Fibroblast of lung (primary cell): ENCODE measurements around the gene SMOC2. TPM values are rescaled to one million over a fixed set of nuclear protein-coding genes. Genes with fewer than 3 reads are reported as not detected.

Source experiments
- DNase-seq, 2 donors: peaks; one replicate each; pipeline versions ENCODE4 v3.0.0 to v3.0.0-alpha.2; 2010; ENCODE audit warnings: low read depth in 2 of 2
- H2AFZ ChIP-seq: 2 replicates; pipeline ENCODE4 v1.5.1; 2012; ENCODE audit warnings: low read length, control low read depth, inconsistent platforms
- H3K27ac ChIP-seq: 2 replicates; pipeline ENCODE4 v1.5.1; 2011; ENCODE audit warnings: low read length, control low read depth; ENCODE audit not compliant: insufficient read depth
- H3K27me3 ChIP-seq: 2 replicates; pipeline ENCODE4 v1.5.1; 2011; ENCODE audit warnings: mild to moderate bottlenecking, low read length; ENCODE audit not compliant: control insufficient read depth, insufficient read depth
- H3K36me3 ChIP-seq: 2 replicates; pipeline ENCODE4 v1.5.1; 2011; ENCODE audit warnings: low read length; ENCODE audit not compliant: control insufficient read depth, insufficient read depth
- H3K4me1 ChIP-seq: 2 replicates; pipeline ENCODE4 v1.5.1; 2011; ENCODE audit warnings: low read length; ENCODE audit not compliant: control insufficient read depth, insufficient read depth; ENCODE audit errors: extremely low read depth
- H3K4me2 ChIP-seq: 2 replicates; pipeline ENCODE4 v1.5.1; 2011; ENCODE audit warnings: low read length, control low read depth; ENCODE audit not compliant: insufficient read depth; ENCODE audit errors: extremely low read depth
- H3K4me3 ChIP-seq, 4 experiments: fragments of 200-600 bp in 1 of 4; sonication (generic) in 1 of 4; replicated peaks in 1 of 4; 2 replicates each; pipeline ENCODE4 v1.5.1; 2011 to 2016; ENCODE audit warnings: low read length in 4 of 4, low read depth in 3 of 4, mild to moderate bottlenecking in 3 of 4, control low read depth in 2 of 4, inconsistent platforms in 1 of 4, mixed read lengths in 1 of 4; ENCODE audit not compliant: insufficient read depth in 1 of 4; ENCODE audit errors: control extremely low read depth in 1 of 4
- H3K79me2 ChIP-seq: 2 replicates; pipeline ENCODE4 v1.5.1; 2012; ENCODE audit warnings: mild to moderate bottlenecking, low read length, inconsistent platforms; ENCODE audit not compliant: control insufficient read depth, insufficient read depth
- H3K9ac ChIP-seq: 2 replicates; pipeline ENCODE4 v1.5.1; 2011; ENCODE audit warnings: mild to moderate bottlenecking, low read length, control low read depth; ENCODE audit not compliant: insufficient read depth
- H3K9me3 ChIP-seq: 2 replicates; pipeline ENCODE4 v1.5.1; 2012; ENCODE audit warnings: low read depth, low read length; ENCODE audit not compliant: control insufficient read depth, insufficient read depth
- H4K20me1 ChIP-seq: 2 replicates; pipeline ENCODE4 v1.5.1; 2011; ENCODE audit warnings: low read length; ENCODE audit not compliant: control insufficient read depth, insufficient read depth; ENCODE audit errors: extremely low read depth
- CTCF ChIP-seq, 2 donors: IDR thresholded peaks in 1 of 2; conservative IDR thresholded peaks in 1 of 2; 1 replicate in 1 of 2; 2 replicates in 1 of 2; pipeline ENCODE4 v1.5.1; 2011 to 2012; ENCODE audit warnings: low read length in 2 of 2, control low read depth in 1 of 2, inconsistent platforms in 1 of 2, low read depth in 1 of 2, mild to moderate bottlenecking in 1 of 2
- EZH2 ChIP-seq: IDR thresholded peaks from 2 replicates; pipeline ENCODE4 v1.5.1; 2012; ENCODE audit warnings: low read length, control low read depth, mild to moderate bottlenecking; ENCODE audit errors: missing control alignments
- polyA plus RNA-seq, 2 donors: library from polyadenylated mRNA; depleted of rRNA in 1 of 2; stranded (reverse) in 1 of 2; unstranded in 1 of 2; fragments of >200 nt; gene quantifications; 2 replicates each; pipeline ENCODE4 v1.2.1, GENCODE V29; 2011 to 2012; ENCODE audit warnings: missing spikeins in 1 of 2
- total RNA-seq: library from RNA; depleted of rRNA; stranded (reverse); fragments of >200 nt; gene quantifications from 2 replicates; pipeline ENCODE4 v1.2.1, GENCODE V29; 2014

SMOC2 gene
- total and polyA plus RNA-seq, 2 donors (not counting 1 experiment from before 2014, with no cell fraction given): not detected

GRCh38 chr6:168455847-168456530 is 15.0 kb downstream of the SMOC2 start:
- Histone ChIP-seq H3K27me3 (no peaks in the 10 kb centered on the region), H3K4me3 (no peak overlapping the region), H3K9me3 (no peaks in the 10 kb centered on the region), H3K79me2 (no peaks in the 10 kb centered on the region), H3K36me3 (no peaks in the 10 kb centered on the region), H2AFZ (no peak overlapping the region), H4K20me1 (no peaks in the 10 kb centered on the region), H3K9ac (no peak overlapping the region), H3K4me2 (no peak overlapping the region), H3K27ac (no peak overlapping the region), H3K4me1 (no peaks in the 10 kb centered on the region)
- no peak for TF ChIP-seq CTCF (conservative IDR thresholded peaks at IDR 0.05 in 1 of 2, IDR thresholded peaks at IDR 0.05 in 1 of 2; ENCODE audit: low read depth in 1 of 2, low read length in 2 of 2)
- TF ChIP-seq EZH2: no peak
- no peak for DNase-seq

- Histone ChIP-seq H3K4me1 (no peaks in the 10 kb centered on the region), H4K20me1 (no peaks in the 10 kb centered on the region), H3K79me2 (no peaks in the 10 kb centered on the region), H3K9ac (no peak overlapping the region), H3K36me3 (no peaks in the 10 kb centered on the region), H3K27ac (no peak overlapping the region), H3K27me3 (no peaks in the 10 kb centered on the region), H3K9me3 (no peaks in the 10 kb centered on the region), H2AFZ (no peak overlapping the region), H3K4me2 (no peak overlapping the region), H3K4me3 (no peak overlapping the region)
- TF ChIP-seq CTCF (conservative IDR thresholded peaks at IDR 0.05 in 1 of 2, IDR thresholded peaks at IDR 0.05 in 1 of 2; ENCODE audit: low read depth in 1 of 2, low read length in 2 of 2) (no peak), EZH2 (no peak)
- DNase-seq: no peak
Observed at GRCh38 chr6:168456907-168457652, 16.1 kb downstream of the SMOC2 start.

- Histone ChIP-seq H3K9me3 (no peaks in the 10 kb centered on the region), H3K9ac (no peak overlapping the region), H3K27me3 (no peaks in the 10 kb centered on the region), H3K4me1 (no peaks in the 10 kb centered on the region), H3K79me2 (no peaks in the 10 kb centered on the region), H3K4me2 (no peak overlapping the region), H4K20me1 (no peaks in the 10 kb centered on the region), H3K36me3 (no peaks in the 10 kb centered on the region), H2AFZ (no peak overlapping the region), H3K27ac (no peak overlapping the region), H3K4me3 (no peak overlapping the region)
- no peak for TF ChIP-seq EZH2
- no peak for TF ChIP-seq CTCF (conservative IDR thresholded peaks at IDR 0.05 in 1 of 2, IDR thresholded peaks at IDR 0.05 in 1 of 2; ENCODE audit: low read depth in 1 of 2, low read length in 2 of 2)
- no peak for DNase-seq
Observed at GRCh38 chr6:168457653-168457934, 16.6 kb downstream of the SMOC2 start.
